Superior temporal gyrus (tissue), 1 donor: ENCODE data around the gene TEX52.
"Not testable (repeated sequence)": the region's sequence is repeated elsewhere in the genome, so short reads cannot be mapped to it uniquely, and the experiment has no call there.

Experiments
- DNase-seq: peaks from one replicate; pipeline ENCODE4 v3.0.0-alpha.2; 2016; ENCODE audit errors: extremely low spot score

The TEX52 gene

GRCh38 chr12:2864198-2864597 is 7.4 kb upstream of the TEX52 start:
- DNase-seq = no peak

- not testable (repeated sequence) for DNase-seq
These were observed 6.6 kb upstream of the TEX52 start for GRCh38 chr12:2863402-2863801.

- no peak for DNase-seq
These were observed 6.0 kb upstream of the TEX52 start for GRCh38 chr12:2862876-2863275.

- DNase-seq = no peak
These were observed 3.3 kb upstream of the TEX52 start for GRCh38 chr12:2860170-2860569.

- no peak for DNase-seq
These were observed 2.1 kb upstream of the TEX52 start for GRCh38 chr12:2858944-2859421.

GRCh38 chr12:2858334-2858733 is 1.5 kb upstream of the TEX52 start:
- DNase-seq = no peak

- DNase-seq = no peak
These were observed 737 bp upstream of the TEX52 start for GRCh38 chr12:2857576-2857975.

- DNase-seq = no peak
These were observed 788 bp downstream of the TEX52 start for GRCh38 chr12:2856051-2856450.

- no peak for DNase-seq
These were observed 1.3 kb downstream of the TEX52 start for GRCh38 chr12:2855546-2855945.

- no peak for DNase-seq
These were observed 2.0 kb downstream of the TEX52 start for GRCh38 chr12:2854669-2855453.

- peak; percentile 85 for DNase-seq
These were observed 3.2 kb downstream of the TEX52 start for GRCh38 chr12:2853626-2854025.

- no peak for DNase-seq
These were observed 4.9 kb downstream of the TEX52 start for GRCh38 chr12:2851931-2852330.

- no peak for DNase-seq
These were observed 11.6 kb downstream of the TEX52 start for GRCh38 chr12:2845280-2845679.

GRCh38 chr12:2844786-2845185 is 12.1 kb downstream of the TEX52 start:
- no peak for DNase-seq

GRCh38 chr12:2842948-2843347 is 13.9 kb downstream of the TEX52 start:
- no peak for DNase-seq

- no peak for DNase-seq
These were observed 15.7 kb downstream of the TEX52 start for GRCh38 chr12:2841056-2841650.

- DNase-seq = no peak
These were observed 20.3 kb downstream of the TEX52 start for GRCh38 chr12:2836574-2836973.

- no peak for DNase-seq
These were observed 21.0 kb downstream of the TEX52 start for GRCh38 chr12:2835691-2836403.

- DNase-seq = peak; percentile 78
These were observed 22.0 kb downstream of the TEX52 start, which contains the start of gene NRIP2 for GRCh38 chr12:2834581-2835491. NRIP2 (minus strand) TSS chr12:2835035; CDS start chr12:2834983, 52 bp downstream.

- DNase-seq = no peak
These were observed 23.0 kb downstream of the TEX52 start for GRCh38 chr12:2833810-2834209.

- no peak for DNase-seq
These were observed 23.5 kb downstream of the TEX52 start for GRCh38 chr12:2833327-2833726.
